HG03521 (cell line): ENCODE measurements around the gene CYP1A1.
"Not testable (repeated sequence)": the region's sequence is repeated elsewhere in the genome, so short reads cannot be mapped to it uniquely, and the experiment has no call there.

Source experiments
- ATAC-seq: cut with Tn5 transposase; IDR thresholded peaks from one replicate; pipeline ENCODE4 v1.9.1; 2021; ENCODE audit warnings: mild to moderate bottlenecking, moderate library complexity; ENCODE audit not compliant: unreplicated experiment

CYP1A1 gene

GRCh38 chr15:74742422-74742821 is 17.1 kb upstream of the CYP1A1 start:
- ATAC-seq: no peak

GRCh38 chr15:74738239-74738638 is 12.9 kb upstream of the CYP1A1 start:
- ATAC-seq: not testable (repeated sequence)

- ATAC-seq: no peak
Observed at GRCh38 chr15:74735305-74735704, 10.0 kb upstream of the CYP1A1 start.

- no peak for ATAC-seq
Observed at GRCh38 chr15:74733269-74733668, 7.9 kb upstream of the CYP1A1 start.

GRCh38 chr15:74732846-74733245 is 7.5 kb upstream of the CYP1A1 start:
- no peak for ATAC-seq

GRCh38 chr15:74730619-74731316 is 5.4 kb upstream of the CYP1A1 start:
- no peak for ATAC-seq

- ATAC-seq: not testable (repeated sequence)
Observed at GRCh38 chr15:74729372-74729771, 4.0 kb upstream of the CYP1A1 start.

GRCh38 chr15:74728699-74729098 is 3.4 kb upstream of the CYP1A1 start:
- ATAC-seq: not testable (repeated sequence)

GRCh38 chr15:74727727-74728126 is 2.4 kb upstream of the CYP1A1 start:
- no peak for ATAC-seq

- ATAC-seq: no peak
Observed at GRCh38 chr15:74726774-74727164, 1.4 kb upstream of the CYP1A1 start.

GRCh38 chr15:74725845-74726773 is 781 bp upstream of the CYP1A1 start:
- no peak for ATAC-seq

GRCh38 chr15:74724570-74725224 is 631 bp downstream of the CYP1A1 start:
- ATAC-seq: no peak

- no peak for ATAC-seq
Observed at GRCh38 chr15:74723754-74724334, 1.5 kb downstream of the CYP1A1 start.

GRCh38 chr15:74723187-74723586 is 2.1 kb downstream of the CYP1A1 start:
- ATAC-seq: no peak

GRCh38 chr15:74722591-74722990 is 2.7 kb downstream of the CYP1A1 start:
- no peak for ATAC-seq

GRCh38 chr15:74716651-74717050 is 8.7 kb downstream of the CYP1A1 start:
- no peak for ATAC-seq

- ATAC-seq: no peak
Observed at GRCh38 chr15:74712311-74712710, 13.0 kb downstream of the CYP1A1 start.

GRCh38 chr15:74710319-74711094 is 14.8 kb downstream of the CYP1A1 start:
- no peak for ATAC-seq

GRCh38 chr15:74709892-74710291 is 15.4 kb downstream of the CYP1A1 start:
- no peak for ATAC-seq

- ATAC-seq: no peak
Observed at GRCh38 chr15:74709011-74709410, 16.3 kb downstream of the CYP1A1 start.
